Liver (tissue), 9 donors: ENCODE data around the gene ARIH1. TPM values are rescaled to one million over a fixed set of nuclear protein-coding genes. Genes with fewer than 3 reads are reported as not detected.

Experiments
- DNase-seq: peaks from one replicate; pipeline ENCODE4 v3.0.0-alpha.2; 2017; ENCODE audit warnings: low spot score
- H3K27ac ChIP-seq, 2 donors: one replicate each; pipeline ENCODE4 v1.7.0; 2013; ENCODE audit warnings: inconsistent platforms in 2 of 2, low read length in 2 of 2, control low read depth in 1 of 2, low read depth in 1 of 2, mild to moderate bottlenecking in 1 of 2
- H3K27me3 ChIP-seq, 4 donors: one replicate each; pipeline versions ENCODE4 v1.6.1 to v1.7.0; 2013; ENCODE audit warnings: low read length in 3 of 4, inconsistent platforms in 1 of 4, mild to moderate bottlenecking in 1 of 4, moderate library complexity in 1 of 4; ENCODE audit not compliant: control insufficient read depth in 4 of 4, insufficient read depth in 4 of 4
- H3K36me3 ChIP-seq, 4 donors: one replicate each; pipeline versions ENCODE4 v1.6.1 to v1.7.0; 2013; ENCODE audit warnings: low read length in 3 of 4, mild to moderate bottlenecking in 3 of 4, low read depth in 1 of 4, moderate library complexity in 1 of 4; ENCODE audit not compliant: control insufficient read depth in 4 of 4, insufficient read depth in 3 of 4
- H3K4me1 ChIP-seq, 4 donors: one replicate each; pipeline versions ENCODE4 v1.6.1 to v1.7.0; 2013; ENCODE audit warnings: low read length in 3 of 4, mild to moderate bottlenecking in 3 of 4, moderate library complexity in 1 of 4; ENCODE audit not compliant: control insufficient read depth in 4 of 4, insufficient read depth in 4 of 4
- H3K4me3 ChIP-seq, 3 donors: one replicate each; pipeline versions ENCODE4 v1.6.1 to v1.7.0; 2013; ENCODE audit warnings: low read length in 3 of 3, control low read depth in 1 of 3, low read depth in 1 of 3, mild to moderate bottlenecking in 1 of 3
- H3K9ac ChIP-seq, 2 donors: one replicate each; pipeline ENCODE4 v1.7.0; 2013; ENCODE audit warnings: low read length in 2 of 2, mild to moderate bottlenecking in 2 of 2, moderate library complexity in 2 of 2, control low read depth in 1 of 2, low read depth in 1 of 2
- H3K9me3 ChIP-seq, 4 donors: one replicate each; pipeline versions ENCODE4 v1.6.1 to v1.7.0; 2013; ENCODE audit warnings: low read length in 3 of 4; ENCODE audit not compliant: control insufficient read depth in 4 of 4
- EGR1 ChIP-seq, 2 donors: IDR thresholded peaks; 2 replicates each; pipeline ENCODE4 v1.6.1; 2016 to 2018; ENCODE audit warnings: antibody characterized with exemption in 2 of 2, low read depth in 2 of 2
- FOXA1 ChIP-seq: IDR thresholded peaks from 2 replicates; pipeline ENCODE4 v1.6.1; 2016; ENCODE audit warnings: antibody characterized with exemption
- FOXA2 ChIP-seq: IDR thresholded peaks from 2 replicates; pipeline ENCODE4 v1.6.1; 2016; ENCODE audit warnings: antibody characterized with exemption
- GABPA ChIP-seq, 2 donors: IDR thresholded peaks in 1 of 2; conservative IDR thresholded peaks in 1 of 2; 2 replicates each; pipeline ENCODE4 v1.6.1; 2016; ENCODE audit warnings: antibody characterized with exemption in 2 of 2, mild to moderate bottlenecking in 1 of 2, moderate library complexity in 1 of 2
- HNF4A ChIP-seq, 2 donors: conservative IDR thresholded peaks; 2 replicates each; pipeline ENCODE4 v1.6.1; 2016; ENCODE audit warnings: antibody characterized with exemption in 2 of 2, mild to moderate bottlenecking in 2 of 2
- HNF4G ChIP-seq: IDR thresholded peaks from 2 replicates; pipeline ENCODE4 v1.6.1; 2016; ENCODE audit warnings: antibody characterized with exemption
- JUND ChIP-seq, 2 donors: IDR thresholded peaks; 2 replicates each; pipeline ENCODE4 v1.6.1; 2016; ENCODE audit warnings: antibody characterized with exemption in 2 of 2
- NR2F2 ChIP-seq: IDR thresholded peaks from 2 replicates; pipeline ENCODE4 v1.6.1; 2016; ENCODE audit warnings: antibody characterized with exemption
- RAD21 ChIP-seq, 2 donors: IDR thresholded peaks; 2 replicates each; pipeline ENCODE4 v1.6.1; 2016; ENCODE audit warnings: antibody characterized with exemption in 2 of 2, mild to moderate bottlenecking in 2 of 2
- RXRA ChIP-seq, 2 donors: IDR thresholded peaks; 2 replicates each; pipeline ENCODE4 v1.6.1; 2017 to 2018; ENCODE audit warnings: antibody characterized with exemption in 2 of 2, mild to moderate bottlenecking in 1 of 2
- SP1 ChIP-seq: IDR thresholded peaks from 2 replicates; pipeline ENCODE4 v1.6.1; 2018; ENCODE audit warnings: antibody characterized with exemption, mild to moderate bottlenecking
- TAF1 ChIP-seq: conservative IDR thresholded peaks from 2 replicates; pipeline ENCODE4 v1.6.1; 2016; ENCODE audit warnings: antibody characterized with exemption, mild to moderate bottlenecking
- WGBS: extraction: QIAGEN DNeasy Blood & Tissue Kit; methylation state at CpG from one replicate; pipeline ENCODE4 v1.1.7; 2013; 5-methylcytosine and 5-hydroxymethylcytosine counted together
- polyA plus RNA-seq, 2 donors: library from polyadenylated mRNA; stranded (reverse) in 1 of 2; unstranded in 1 of 2; fragments of 200-250 nt in 1 of 2; fragments of >200 nt in 1 of 2; fragmentation: Nextera tagmentation in 1 of 2; extraction: Ambion mirVana in 1 of 2; gene quantifications; one replicate each; pipeline versions ENCODE4 v1.2.1 to v1.2.3, GENCODE V29; 2013 to 2015
- total RNA-seq, 2 donors: library from RNA; depleted of rRNA; stranded (reverse); fragments of >200 nt; gene quantifications; one replicate each; pipeline ENCODE4 v1.2.3, GENCODE V29; 2014
- TF ChIP-seq, protein P1 (sequence below): IDR thresholded peaks from 2 replicates; pipeline ENCODE4 v1.6.1; 2016; ENCODE audit warnings: antibody characterized with exemption
- TF ChIP-seq, protein P2 (sequence below): IDR thresholded peaks from 2 replicates; pipeline ENCODE4 v1.6.1; 2016; ENCODE audit warnings: antibody characterized with exemption
- TF ChIP-seq, protein P3 (sequence below): IDR thresholded peaks from 2 replicates; pipeline ENCODE4 v1.6.1; 2016; ENCODE audit warnings: antibody characterized with exemption, mild to moderate bottlenecking
- TF ChIP-seq, protein P4 (sequence below): IDR thresholded peaks from 2 replicates; pipeline ENCODE4 v1.6.1; 2016; ENCODE audit warnings: antibody characterized with exemption
- donor health status: healthy.
- donor health status: healthy.
- donor health status: healthy.
- donor health status: healthy.
- donor health status: healthy.

The ARIH1 gene
- total and polyA plus RNA-seq, 4 donors, result 10.8 to 23.8 (median 18.8) TPM

DNA sequence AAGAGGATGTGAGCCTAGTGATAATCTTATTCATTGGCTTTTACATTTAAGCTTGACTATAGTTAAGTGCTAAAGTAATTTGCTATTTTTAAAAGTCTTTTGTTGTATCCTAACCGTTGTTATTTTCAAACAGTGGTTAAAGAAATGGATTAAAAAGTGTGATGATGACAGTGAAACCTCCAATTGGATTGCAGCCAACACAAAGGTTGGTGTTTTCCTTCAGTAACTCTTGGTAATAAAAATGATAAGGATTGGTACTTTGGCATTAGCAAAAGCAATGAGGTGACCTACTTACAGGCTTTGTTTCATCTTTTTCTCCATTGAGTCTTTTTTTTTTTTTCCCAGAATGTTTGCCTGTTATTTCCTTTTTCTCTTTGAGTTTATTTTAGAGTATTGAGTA lies 92.8 kb downstream of the ARIH1 start:
- peaks cover 4 to 36% (median 22%) of the 10 kb centered on the region in 4 donors for H3K36me3 ChIP-seq
- H3K9ac ChIP-seq, result no peak overlapping the region
- peaks cover 0 to 6% (median 0%) of the 10 kb centered on the region in 4 donors for H3K4me1 ChIP-seq
- no peaks in the 10 kb centered on the region for H3K9me3 ChIP-seq
- H3K27me3 ChIP-seq, result no peaks in the 10 kb centered on the region
- TF ChIP-seq, protein P1, sequence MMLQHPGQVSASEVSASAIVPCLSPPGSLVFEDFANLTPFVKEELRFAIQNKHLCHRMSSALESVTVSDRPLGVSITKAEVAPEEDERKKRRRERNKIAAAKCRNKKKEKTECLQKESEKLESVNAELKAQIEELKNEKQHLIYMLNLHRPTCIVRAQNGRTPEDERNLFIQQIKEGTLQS, result no peak
- TF ChIP-seq, protein P2, sequence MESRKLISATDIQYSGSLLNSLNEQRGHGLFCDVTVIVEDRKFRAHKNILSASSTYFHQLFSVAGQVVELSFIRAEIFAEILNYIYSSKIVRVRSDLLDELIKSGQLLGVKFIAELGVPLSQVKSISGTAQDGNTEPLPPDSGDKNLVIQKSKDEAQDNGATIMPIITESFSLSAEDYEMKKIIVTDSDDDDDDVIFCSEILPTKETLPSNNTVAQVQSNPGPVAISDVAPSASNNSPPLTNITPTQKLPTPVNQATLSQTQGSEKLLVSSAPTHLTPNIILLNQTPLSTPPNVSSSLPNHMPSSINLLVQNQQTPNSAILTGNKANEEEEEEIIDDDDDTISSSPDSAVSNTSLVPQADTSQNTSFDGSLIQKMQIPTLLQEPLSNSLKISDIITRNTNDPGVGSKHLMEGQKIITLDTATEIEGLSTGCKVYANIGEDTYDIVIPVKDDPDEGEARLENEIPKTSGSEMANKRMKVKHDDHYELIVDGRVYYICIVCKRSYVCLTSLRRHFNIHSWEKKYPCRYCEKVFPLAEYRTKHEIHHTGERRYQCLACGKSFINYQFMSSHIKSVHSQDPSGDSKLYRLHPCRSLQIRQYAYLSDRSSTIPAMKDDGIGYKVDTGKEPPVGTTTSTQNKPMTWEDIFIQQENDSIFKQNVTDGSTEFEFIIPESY, result no peak
- TF ChIP-seq RXRA (IDR thresholded peaks at IDR 0.05) (no peak), EGR1 (IDR thresholded peaks at IDR 0.05; ENCODE audit: low read depth in 2 of 2) (no peak), NR2F2 (no peak), FOXA2 (no peak), FOXA1 (no peak), GABPA (IDR thresholded peaks at IDR 0.05 in 1 of 2, conservative IDR thresholded peaks at IDR 0.05 in 1 of 2) (no peak), SP1 (no peak), RAD21 (IDR thresholded peaks at IDR 0.05) (no peak), HNF4A (conservative IDR thresholded peaks at IDR 0.05) (no peak)
- 38% methylated on average over 1 of the region's 1 CpG for WGBS
- H3K27ac ChIP-seq, result no peak overlapping the region
- DNase-seq, result no peak
- H3K4me3 ChIP-seq, result no peak overlapping the region

DNA sequence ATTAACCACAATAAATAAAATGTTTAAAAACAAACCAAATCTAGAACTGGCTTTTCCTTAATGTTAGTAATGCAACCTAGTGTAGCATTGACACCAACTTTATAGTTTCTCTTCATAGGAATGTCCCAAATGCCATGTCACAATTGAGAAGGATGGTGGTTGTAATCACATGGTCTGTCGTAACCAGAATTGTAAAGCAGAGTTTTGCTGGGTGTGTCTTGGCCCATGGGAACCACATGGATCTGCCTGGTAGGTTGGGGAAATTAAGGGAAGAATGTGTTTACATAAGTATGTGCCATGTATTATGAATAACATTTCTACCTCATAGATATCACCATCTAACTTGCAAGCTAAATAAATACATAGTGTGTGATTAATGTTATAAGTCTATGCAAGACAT lies 95.9 kb downstream of the ARIH1 start:
- peaks cover 0 to 6% (median 0%) of the 10 kb centered on the region in 4 donors for H3K4me1 ChIP-seq
- no peak for DNase-seq
- H3K9ac ChIP-seq, result no peak overlapping the region
- H3K4me3 ChIP-seq, result no peak overlapping the region
- no peaks in the 10 kb centered on the region for H3K27me3 ChIP-seq
- 92% methylated on average over 1 of the region's 1 CpG for WGBS
- no peak for TF ChIP-seq HNF4A (conservative IDR thresholded peaks at IDR 0.05)
- TF ChIP-seq GABPA (IDR thresholded peaks at IDR 0.05 in 1 of 2, conservative IDR thresholded peaks at IDR 0.05 in 1 of 2), result no peak
- TF ChIP-seq, protein P3, sequence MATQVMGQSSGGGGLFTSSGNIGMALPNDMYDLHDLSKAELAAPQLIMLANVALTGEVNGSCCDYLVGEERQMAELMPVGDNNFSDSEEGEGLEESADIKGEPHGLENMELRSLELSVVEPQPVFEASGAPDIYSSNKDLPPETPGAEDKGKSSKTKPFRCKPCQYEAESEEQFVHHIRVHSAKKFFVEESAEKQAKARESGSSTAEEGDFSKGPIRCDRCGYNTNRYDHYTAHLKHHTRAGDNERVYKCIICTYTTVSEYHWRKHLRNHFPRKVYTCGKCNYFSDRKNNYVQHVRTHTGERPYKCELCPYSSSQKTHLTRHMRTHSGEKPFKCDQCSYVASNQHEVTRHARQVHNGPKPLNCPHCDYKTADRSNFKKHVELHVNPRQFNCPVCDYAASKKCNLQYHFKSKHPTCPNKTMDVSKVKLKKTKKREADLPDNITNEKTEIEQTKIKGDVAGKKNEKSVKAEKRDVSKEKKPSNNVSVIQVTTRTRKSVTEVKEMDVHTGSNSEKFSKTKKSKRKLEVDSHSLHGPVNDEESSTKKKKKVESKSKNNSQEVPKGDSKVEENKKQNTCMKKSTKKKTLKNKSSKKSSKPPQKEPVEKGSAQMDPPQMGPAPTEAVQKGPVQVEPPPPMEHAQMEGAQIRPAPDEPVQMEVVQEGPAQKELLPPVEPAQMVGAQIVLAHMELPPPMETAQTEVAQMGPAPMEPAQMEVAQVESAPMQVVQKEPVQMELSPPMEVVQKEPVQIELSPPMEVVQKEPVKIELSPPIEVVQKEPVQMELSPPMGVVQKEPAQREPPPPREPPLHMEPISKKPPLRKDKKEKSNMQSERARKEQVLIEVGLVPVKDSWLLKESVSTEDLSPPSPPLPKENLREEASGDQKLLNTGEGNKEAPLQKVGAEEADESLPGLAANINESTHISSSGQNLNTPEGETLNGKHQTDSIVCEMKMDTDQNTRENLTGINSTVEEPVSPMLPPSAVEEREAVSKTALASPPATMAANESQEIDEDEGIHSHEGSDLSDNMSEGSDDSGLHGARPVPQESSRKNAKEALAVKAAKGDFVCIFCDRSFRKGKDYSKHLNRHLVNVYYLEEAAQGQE, result no peak
- no peak for TF ChIP-seq EGR1 (IDR thresholded peaks at IDR 0.05; ENCODE audit: low read depth in 2 of 2)
- TF ChIP-seq, protein P4, sequence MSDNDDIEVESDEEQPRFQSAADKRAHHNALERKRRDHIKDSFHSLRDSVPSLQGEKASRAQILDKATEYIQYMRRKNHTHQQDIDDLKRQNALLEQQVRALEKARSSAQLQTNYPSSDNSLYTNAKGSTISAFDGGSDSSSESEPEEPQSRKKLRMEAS, result no peak
- no peak for TF ChIP-seq FOXA1
- no peak for TF ChIP-seq JUND (IDR thresholded peaks at IDR 0.05)
- no peak for TF ChIP-seq HNF4G
- TF ChIP-seq, protein P2, result no peak
- TF ChIP-seq TAF1, result no peak
- TF ChIP-seq NR2F2, result no peak
- TF ChIP-seq, protein P1, result no peak
- no peaks in the 10 kb centered on the region for H3K9me3 ChIP-seq
- peaks cover 11 to 44% (median 24%) of the 10 kb centered on the region in 4 donors for H3K36me3 ChIP-seq
- no peak overlapping the region for H3K27ac ChIP-seq
